K562 (cell line): ENCODE measurements around the gene ITPR1. TPM values are rescaled to one million over a fixed set of nuclear protein-coding genes. Genes with fewer than 3 reads are reported as not detected.

Source experiments
- ATAC-seq: fragments of 200-7000 bp; cut with Tn5 transposase; 3 replicates; pipeline ENCODE4 v1.9.1; 2020; ENCODE audit warnings: moderate library complexity
- BruUV-seq: library from RNA; stranded (reverse); fragments of 400-500 nt; replicated peaks from 2 replicates; lab custom pipeline; 2021; lab: Mats Ljungman, UMichigan
- CTCF ChIA-PET: fragments of 300-600 bp; formaldehyde crosslinking; extraction: SDS; loops from one replicate; lab custom pipeline; 2021; ENCODE audit warnings: low intra/inter-chr PET ratio; lab: Yijun Ruan, JAX
- POLR2A ChIA-PET: fragments of 300-600, 350-650 bp; sonication (Branson Sonifier 250); formaldehyde crosslinking; extraction: SDS; loops from one replicate; lab custom pipeline; 2021; ENCODE audit warnings: antibody characterized with exemption, inconsistent platforms; lab: Yijun Ruan, JAX
- DNase-seq, 4 experiments: peaks; one replicate each; pipeline versions ENCODE4 v3.0.0 to v3.0.0-alpha.2; 2011 to 2018; ENCODE audit warnings: low spot score in 3 of 4, mixed read lengths in 3 of 4; ENCODE audit errors: extremely low read depth in 1 of 4
- FAIRE-seq: peaks from 2 replicates; lab custom pipeline; 2011; peaks lifted over from hg19 to GRCh38; lab: Jason Lieb, UNC
- H2AFZ ChIP-seq: 2 replicates; pipeline ENCODE4 v1.6.0; 2011; ENCODE audit warnings: low read depth, low read length, control low read depth, inconsistent platforms
- H3K27ac ChIP-seq: fragments of 200-600 bp; 3 replicates; pipeline ENCODE4 v1.8.0; 2011; ENCODE audit warnings: low read depth, mild to moderate bottlenecking, control low read depth, inconsistent platforms, low read length, moderate library complexity, mixed read lengths; ENCODE audit errors: extremely low read depth
- H3K27me3 ChIP-seq, 2 experiments: fragments of 300-600 bp in 1 of 2; 2 replicates in 1 of 2; 3 replicates in 1 of 2; pipeline versions ENCODE4 v1.6.0 to v1.8.0; 2011; ENCODE audit warnings: inconsistent platforms in 2 of 2, low read length in 2 of 2, mild to moderate bottlenecking in 1 of 2, mixed read lengths in 1 of 2, moderate library complexity in 1 of 2; ENCODE audit not compliant: control insufficient read depth in 2 of 2, insufficient read depth in 2 of 2
- H3K36me3 ChIP-seq: fragments of 300-600 bp; 3 replicates; pipeline ENCODE4 v1.8.0; 2011; ENCODE audit warnings: mild to moderate bottlenecking, low read length, inconsistent platforms; ENCODE audit not compliant: control insufficient read depth, insufficient read depth
- H3K4me1 ChIP-seq, 2 experiments: fragments of 200-600 bp in 1 of 2; replicated peaks in 1 of 2; 2 replicates in 1 of 2; 3 replicates in 1 of 2; pipeline versions ENCODE4 v1.5.1 to v1.8.0; 2011; ENCODE audit warnings: inconsistent platforms in 2 of 2, low read length in 2 of 2, mild to moderate bottlenecking in 1 of 2, mixed read lengths in 1 of 2, moderate library complexity in 1 of 2; ENCODE audit not compliant: control insufficient read depth in 2 of 2, insufficient read depth in 2 of 2
- H3K4me2 ChIP-seq: 2 replicates; pipeline ENCODE4 v1.6.1; 2011; ENCODE audit warnings: low read length, control low read depth, inconsistent platforms, mixed read lengths; ENCODE audit not compliant: insufficient read depth
- H3K4me3 ChIP-seq: fragments of 200-600 bp; sonication (generic), shearing (Covaris generic); 2 replicates; pipeline ENCODE4 v1.5.1; 2016; ENCODE audit warnings: control low read depth, inconsistent platforms
- H3K79me2 ChIP-seq: fragments of 200-600 bp; 3 replicates; pipeline ENCODE4 v1.8.0; 2011; ENCODE audit warnings: low read length, inconsistent platforms; ENCODE audit not compliant: control insufficient read depth, insufficient read depth
- H3K9ac ChIP-seq, 2 experiments: 2 replicates each; pipeline versions ENCODE4 v1.6.0 to v1.6.1; 2011; ENCODE audit warnings: low read depth in 2 of 2, low read length in 2 of 2, control low read depth in 1 of 2, inconsistent platforms in 1 of 2, mild to moderate bottlenecking in 1 of 2, mixed read lengths in 1 of 2; ENCODE audit not compliant: insufficient read depth in 1 of 2
- H3K9me1 ChIP-seq: one replicate; pipeline ENCODE4 v1.6.0; 2011; ENCODE audit warnings: inconsistent platforms, mild to moderate bottlenecking, low read length, moderate library complexity; ENCODE audit not compliant: control insufficient read depth, insufficient read depth
- H3K9me3 ChIP-seq: replicated peaks from 2 replicates; pipeline ENCODE4 v1.5.1; 2011; ENCODE audit warnings: low read depth, low read length, inconsistent platforms; ENCODE audit not compliant: control insufficient read depth, insufficient read depth
- H4K20me1 ChIP-seq: replicated peaks from 2 replicates; pipeline ENCODE4 v1.6.1; 2011; ENCODE audit warnings: low read length, inconsistent platforms, mixed read lengths; ENCODE audit not compliant: control insufficient read depth, insufficient read depth
- CREM ChIP-seq: IDR thresholded peaks from 2 replicates; pipeline ENCODE4 v1.6.1; 2014; ENCODE audit warnings: antibody characterized with exemption, low read depth
- CTBP1 ChIP-seq: fragments of 450-650 bp; IDR thresholded peaks from 2 replicates; pipeline ENCODE4 v1.6.1; 2016; ENCODE audit warnings: borderline replicate concordance
- DEAF1 ChIP-seq: fragments of 450-650 bp; formaldehyde crosslinking; IDR thresholded peaks from 2 replicates; pipeline ENCODE4 v1.4.0; 2020; ENCODE audit warnings: mild to moderate bottlenecking, moderate library complexity
- ELF2 ChIP-seq: fragments of 250-450 bp; sonication (Bioruptor Pico); IDR thresholded peaks from 2 replicates; pipeline ENCODE4 v1.5.0; 2021; ENCODE audit warnings: mild to moderate bottlenecking
- FOXA3 ChIP-seq, 2 experiments: fragments of 450-650 bp in 1 of 2; sonication (generic) in 1 of 2; formaldehyde crosslinking; IDR thresholded peaks in 1 of 2; conservative IDR thresholded peaks in 1 of 2; 2 replicates each; pipeline versions ENCODE4 v1.4.0 to v1.8.0; 2020 to 2022; ENCODE audit warnings: mild to moderate bottlenecking in 2 of 2, missing genetic modification reagents in 1 of 2
- FOXJ2 ChIP-seq: fragments of 200-800 bp; sonication (Bioruptor generic); IDR thresholded peaks from 2 replicates; pipeline ENCODE4 v1.6.1; 2016; ENCODE audit warnings: missing genetic modification characterization, missing compliant biosample characterization
- GABPA ChIP-seq: fragments of 200-800 bp; sonication (Bioruptor generic); conservative IDR thresholded peaks from 2 replicates; pipeline ENCODE4 v1.6.1; 2016; ENCODE audit warnings: low read depth, missing genetic modification characterization, missing compliant biosample characterization
- GATA2 ChIP-seq: sonication (generic); formaldehyde crosslinking; IDR thresholded peaks from 2 replicates; pipeline ENCODE4 v1.4.0; 2020; ENCODE audit warnings: mild to moderate bottlenecking, missing genetic modification reagents
- KAT7 ChIP-seq: sonication (generic); formaldehyde crosslinking; IDR thresholded peaks from 2 replicates; pipeline ENCODE4 v1.8.0; 2022; ENCODE audit warnings: missing genetic modification reagents, mild to moderate bottlenecking, borderline replicate concordance
- MTA1 ChIP-seq: fragments of 450-650 bp; IDR thresholded peaks from 2 replicates; pipeline ENCODE4 v1.6.1; 2017; ENCODE audit warnings: borderline replicate concordance
- PKNOX1 ChIP-seq: fragments of 450-650 bp; IDR thresholded peaks from 2 replicates; pipeline ENCODE4 v1.6.1; 2016
- RCOR1 ChIP-seq, 2 experiments: IDR thresholded peaks; 2 replicates each; pipeline ENCODE4 v1.6.1; 2012; ENCODE audit warnings: low read depth in 2 of 2, low read length in 2 of 2, borderline replicate concordance in 1 of 2, improper control_type of control experiment in 1 of 2
- SNIP1 ChIP-seq: fragments of 450-650 bp; IDR thresholded peaks from 2 replicates; pipeline ENCODE4 v1.7.1; 2017; ENCODE audit warnings: low read depth, mild to moderate bottlenecking
- TBL1XR1 ChIP-seq, 2 experiments: IDR thresholded peaks; 2 replicates each; pipeline ENCODE4 v1.6.1; 2012; ENCODE audit warnings: improper control_type of control experiment in 2 of 2, low read length in 2 of 2, mild to moderate bottlenecking in 1 of 2
- VEZF1 ChIP-seq: fragments of 200-800 bp; sonication (Bioruptor generic); IDR thresholded peaks from 2 replicates; pipeline ENCODE4 v1.6.1; 2017; ENCODE audit warnings: missing genetic modification characterization, missing compliant biosample characterization
- ZBTB7A ChIP-seq: IDR thresholded peaks from 2 replicates; pipeline ENCODE4 v1.6.1; 2011; ENCODE audit warnings: low read depth, mild to moderate bottlenecking, low read length, moderate library complexity, borderline replicate concordance; ENCODE audit not compliant: control insufficient read depth
- ZNF436 ChIP-seq: fragments of 250-450, 450-650 bp; sonication (Bioruptor Pico); formaldehyde crosslinking; IDR thresholded peaks from 2 replicates; pipeline ENCODE4 v1.7.0; 2020; ENCODE audit warnings: mild to moderate bottlenecking
- WGBS: fragments of 100-300 bp; shearing (Covaris generic); methylation state at CpG from one replicate; pipeline ENCODE4 v1.1.6; 2016; ENCODE audit warnings: low coverage, mixed read lengths; ENCODE audit not compliant: insufficient coverage; ENCODE audit errors: missing lambda C conversion rate; 5-methylcytosine and 5-hydroxymethylcytosine counted together
- in situ Hi-C: fragments of 300-500 bp; cut with MboI; formaldehyde crosslinking; loops from 4 replicates; pipeline ENCODE4 v1.15.0; 2018; ENCODE audit warnings: inconsistent platforms, mixed read lengths
- intact Hi-C: fragments of 100-400 bp; cut with micrococcal nuclease; formaldehyde crosslinking; loops from 2 replicates; pipeline ENCODE4 v1.14.2; 2022
- polyA plus RNA-seq, 8 experiments: library from polyadenylated mRNA; depleted of rRNA in 4 of 8; stranded (reverse) in 5 of 8; unstranded in 3 of 8; fragments of >200 nt; fragmentation: Nextera tagmentation in 2 of 8; fragmentation: Illumina TruSeq in 1 of 8; extraction: Ambion mirVana in 2 of 8; extraction: Trizol in 1 of 8; gene quantifications; 2 replicates each; pipeline versions ENCODE4 v1.2.1 to v1.2.3, GENCODE V29; 2011 to 2014; ENCODE audit warnings: inconsistent platforms in 1 of 8, missing spikeins in 1 of 8
- total RNA-seq, 7 experiments: library from RNA; depleted of rRNA in 6 of 7; stranded (reverse); fragments of >200 nt in 6 of 7; fragmentation: Illumina TruSeq in 2 of 7; extraction: Trizol in 2 of 7; gene quantifications; 2 replicates each; pipeline versions ENCODE4 v1.2.1 to v1.2.3, GENCODE V29; 2011 to 2021; ENCODE audit warnings: low replicate concordance in 1 of 7

ITPR1 gene
- total and polyA plus RNA-seq, 9 of the 15 experiments (the other 6 are each of a cell fraction or from before 2014, with no cell fraction given) = 22.4 to 40.0 (median 27.4) TPM

- H3K4me1 ChIP-seq = peaks cover 10 to 46% of the 10 kb centered on the region in 2 experiments; a peak in 4 of 5 replicates
- 43% methylated on average over 15 of the region's 15 CpGs for WGBS
- in situ Hi-C loops (no loop called here), intact Hi-C loops (no loop called here)
- H3K9me3 ChIP-seq = no peaks in the 10 kb centered on the region
- peak; percentile 74 for ATAC-seq
- no peaks in the 10 kb centered on the region; the same call in 2 of the 3 replicates for H3K79me2 ChIP-seq
- H3K9me1 ChIP-seq = peaks cover 4% of the 10 kb centered on the region
- H3K9ac ChIP-seq = peak overlapping the region in 1 of 2 experiments; percentile 67; a peak in 1 of 4 replicates
- H3K27me3 ChIP-seq = no peaks in the 10 kb centered on the region
- H3K36me3 ChIP-seq = peaks cover 4% of the 10 kb centered on the region; the same call in 1 of the 3 replicates
- 0 out of 2 replicates have a peak overlapping the region, but pooled peaks have one; percentile 40 for H2AFZ ChIP-seq
- H4K20me1 ChIP-seq = no peaks in the 10 kb centered on the region
- H3K4me2 ChIP-seq = no peak overlapping the region
- no peak overlapping the region for H3K4me3 ChIP-seq
- POLR2A ChIA-PET = interaction anchor here (0.8 to 8.8 kb wide), 4 partner anchors 11 to 18 kb away, joined by 3 to 94 read pairs (median 5); partner anchors contain the start of gene ITPR1
- H3K27ac ChIP-seq = no peak overlapping the region
- FAIRE-seq = peak; percentile 63
- no TSS peak for BruUV-seq
- DNase-seq = peak; percentile 40 to 71 (median 56)
- CTCF ChIA-PET = no interaction called here
- TF ChIP-seq ELF2 (0 out of 2 replicates have a peak, but pooled peaks have one; percentile 33), MTA1 (0 out of 2 replicates have a peak, but pooled peaks have one; percentile 21), CTBP1 (peak; percentile 93), PKNOX1 (peak; percentile 81), GABPA (tag) (peak; percentile 76), TBL1XR1 (IDR thresholded peaks at IDR 0.05; ENCODE audit: low read length in 2 of 2) (0 out of 4 replicates have a peak, but pooled peaks of 1 of the 2 experiments have one; percentile 9), KAT7 (CRISPR knock-in tag) (no peak), VEZF1 (CRISPR knock-in tag) (peak; percentile 9), GATA2 (CRISPR knock-in tag) (peak; percentile 52; the same call in 1 of the 2 replicates), SNIP1 (no peak), ZBTB7A (peak; percentile 21; the same call in 1 of the 2 replicates), FOXA3 (CRISPR knock-in tag; conservative IDR thresholded peaks at IDR 0.05 in 1 of 2, IDR thresholded peaks at IDR 0.05 in 1 of 2) (peak in 1 of 2 experiments; percentile 35; a peak in 2 of 4 replicates), FOXJ2 (0 out of 2 replicates have a peak, but pooled peaks have one; percentile 20), CREM (0 out of 2 replicates have a peak, but pooled peaks have one; percentile 7), RCOR1 (IDR thresholded peaks at IDR 0.05; ENCODE audit: borderline replicate concordance in 1 of 2, low read depth in 2 of 2, low read length in 2 of 2) (peak in 1 of 2 experiments; percentile 90; a peak in 2 of 4 replicates), ZNF436 (CRISPR knock-in tag) (no peak), DEAF1 (CRISPR knock-in tag) (0 out of 2 replicates have a peak, but pooled peaks have one; percentile 11)
These were observed 19.9 kb downstream of the ITPR1 start for GRCh38 chr3:4512895-4513616.
